Effector memory CD4-positive, alpha-beta T cell (primary cell): ENCODE results near the gene PBXIP1.

Experiments used
- DNase-seq, 3 donors: peaks; one replicate each; pipeline ENCODE4 v3.0.0-alpha.2; 2020
- H3K27ac ChIP-seq: 2 replicates; pipeline ENCODE4 v1.7.0; 2013; ENCODE audit warnings: mild to moderate bottlenecking, low read length, moderate library complexity; ENCODE audit not compliant: insufficient read depth, poor library complexity, severe bottlenecking
- H3K27me3 ChIP-seq: replicated peaks from 2 replicates; pipeline ENCODE4 v1.7.0; 2013; ENCODE audit warnings: mild to moderate bottlenecking, low read length; ENCODE audit not compliant: insufficient read depth, control insufficient read depth, poor library complexity, severe bottlenecking
- H3K36me3 ChIP-seq: 2 replicates; pipeline ENCODE4 v1.7.0; 2013; ENCODE audit warnings: mild to moderate bottlenecking, low read length, moderate library complexity; ENCODE audit not compliant: control insufficient read depth, insufficient read depth
- H3K4me1 ChIP-seq: 2 replicates; pipeline ENCODE4 v1.7.0; 2013; ENCODE audit warnings: low read length, mild to moderate bottlenecking; ENCODE audit not compliant: control insufficient read depth, insufficient read depth, poor library complexity, severe bottlenecking
- H3K4me3 ChIP-seq: 2 replicates; pipeline ENCODE4 v1.7.0; 2013; ENCODE audit warnings: low read length, low read depth, mild to moderate bottlenecking; ENCODE audit not compliant: insufficient read depth, poor library complexity, severe bottlenecking
- H3K9me3 ChIP-seq: 2 replicates; pipeline ENCODE4 v1.7.0; 2013; ENCODE audit warnings: mild to moderate bottlenecking, low read length, moderate library complexity; ENCODE audit not compliant: control insufficient read depth

PBXIP1 gene

GRCh38 chr1:154957091-154957657, 1.3 kb upstream of the PBXIP1 start:
- Histone ChIP-seq H3K4me3 (no peak overlapping the region), H3K4me1 (peaks cover 50% of the 10 kb centered on the region), H3K9me3 (no peaks in the 10 kb centered on the region), H3K36me3 (peaks cover 17% of the 10 kb centered on the region), H3K27me3 (no peaks in the 10 kb centered on the region), H3K27ac (peak overlapping the region; percentile 99)
- DNase-seq, result no peak

GRCh38 chr1:154956544-154956941, 644 bp upstream of the PBXIP1 start:
- no peak for DNase-seq
- Histone ChIP-seq H3K4me1 (peaks cover 54% of the 10 kb centered on the region), H3K4me3 (peak overlapping the region; percentile 60)

DNA sequence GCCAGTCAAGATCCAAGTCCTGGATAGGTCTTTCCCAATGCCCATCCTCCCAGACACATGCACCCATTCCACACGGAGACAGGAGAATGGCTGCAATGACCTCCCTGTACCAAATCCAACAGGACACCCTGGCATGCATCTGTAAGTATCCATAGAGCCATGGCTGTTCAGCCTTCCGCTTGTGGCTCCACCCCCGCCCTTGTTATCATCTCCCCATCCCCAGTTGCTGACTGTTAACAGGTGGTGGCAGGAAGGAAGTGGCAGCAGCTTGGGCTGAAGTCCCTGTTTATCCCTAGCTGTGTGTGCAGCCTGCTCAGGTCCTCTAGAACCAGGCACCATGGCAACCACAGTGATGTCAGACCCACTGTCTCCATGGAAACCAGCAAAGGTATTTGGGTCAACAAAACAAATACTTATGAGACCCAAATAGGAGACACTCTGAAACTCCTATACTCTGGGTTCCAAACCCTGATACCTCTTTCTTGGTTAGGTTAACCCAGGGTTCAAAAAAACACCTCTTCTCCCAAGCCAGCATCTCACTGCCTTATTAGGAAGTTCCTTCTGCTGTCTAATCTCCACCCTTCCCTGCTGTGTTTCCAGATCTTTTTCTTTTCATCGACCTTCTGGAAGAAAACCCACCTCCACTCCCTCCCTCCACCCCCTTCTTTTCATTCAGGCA, 721 bp downstream of the PBXIP1 start:
- H3K36me3 ChIP-seq, result peaks cover 28% of the 10 kb centered on the region
- peak; percentile 96 to 97 (median 96) for DNase-seq

More at GRCh38 chr1:154956544-154956941, 644 bp upstream of the PBXIP1 start:
- Histone ChIP-seq H3K27me3 (no peaks in the 10 kb centered on the region), H3K27ac (peak overlapping the region; percentile 99), H3K9me3 (no peaks in the 10 kb centered on the region), H3K36me3 (peaks cover 17% of the 10 kb centered on the region)

DNA sequence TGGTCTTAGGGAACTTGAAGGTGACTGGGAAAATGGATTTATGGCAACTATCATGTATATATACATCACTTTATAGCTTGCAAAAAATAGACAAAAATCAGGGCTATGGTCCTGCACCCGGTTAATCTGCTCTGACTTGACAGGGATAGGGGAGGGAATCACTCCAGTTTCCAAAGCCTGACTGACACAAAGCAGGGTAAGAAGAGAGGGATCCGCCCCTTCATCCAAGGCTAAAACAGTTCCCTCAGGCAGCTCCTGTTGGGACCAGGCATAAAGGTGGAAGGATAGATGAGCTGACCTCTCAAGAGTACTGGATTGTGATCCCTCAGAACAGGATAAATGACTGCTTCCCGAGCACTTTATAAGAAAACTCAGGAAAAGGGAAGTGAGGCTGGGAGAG, 1.4 kb downstream of the PBXIP1 start:
- Histone ChIP-seq H3K9me3 (no peaks in the 10 kb centered on the region), H3K36me3 (peaks cover 27% of the 10 kb centered on the region), H3K27me3 (no peaks in the 10 kb centered on the region), H3K4me3 (peak overlapping the region; percentile 43), H3K27ac (peak overlapping the region; percentile 99), H3K4me1 (peaks cover 61% of the 10 kb centered on the region)
- no peak for DNase-seq

More for the DNA sequence above, 721 bp downstream of the PBXIP1 start:
- H3K4me1 ChIP-seq, result peaks cover 60% of the 10 kb centered on the region
- H3K9me3 ChIP-seq, result no peaks in the 10 kb centered on the region
- peak overlapping the region; percentile 60 for H3K4me3 ChIP-seq
- peak overlapping the region; percentile 99 for H3K27ac ChIP-seq
- no peaks in the 10 kb centered on the region for H3K27me3 ChIP-seq

- Histone ChIP-seq H3K4me3 (peak overlapping the region; percentile 43), H3K4me1 (peaks cover 61% of the 10 kb centered on the region), H3K9me3 (no peaks in the 10 kb centered on the region), H3K27me3 (no peaks in the 10 kb centered on the region), H3K27ac (peak overlapping the region; percentile 99), H3K36me3 (peaks cover 22% of the 10 kb centered on the region)
- DNase-seq, result no peak
These were observed 2.3 kb downstream of the PBXIP1 start for GRCh38 chr1:154953611-154954038.

- Histone ChIP-seq H3K4me3 (peak overlapping the region; percentile 43), H3K27ac (peak overlapping the region; percentile 99), H3K4me1 (peaks cover 61% of the 10 kb centered on the region), H3K36me3 (peaks cover 24% of the 10 kb centered on the region), H3K27me3 (no peaks in the 10 kb centered on the region), H3K9me3 (no peaks in the 10 kb centered on the region)
- DNase-seq, result no peak
These were observed 3.2 kb downstream of the PBXIP1 start for GRCh38 chr1:154952664-154953063.

- no peaks in the 10 kb centered on the region for H3K27me3 ChIP-seq
- H3K4me1 ChIP-seq, result peaks cover 61% of the 10 kb centered on the region
- DNase-seq, result peak; percentile 64 to 70 (median 65)
- H3K27ac ChIP-seq, result peak overlapping the region; percentile 99
- no peaks in the 10 kb centered on the region for H3K9me3 ChIP-seq
- peaks cover 29% of the 10 kb centered on the region for H3K36me3 ChIP-seq
- H3K4me3 ChIP-seq, result peak overlapping the region; percentile 43
These were observed 3.8 kb downstream of the PBXIP1 start for GRCh38 chr1:154951901-154952657.

GRCh38 chr1:154948079-154948478, 7.8 kb downstream of the PBXIP1 start:
- Histone ChIP-seq H3K36me3 (peaks cover 58% of the 10 kb centered on the region), H3K27me3 (no peaks in the 10 kb centered on the region), H3K9me3 (no peaks in the 10 kb centered on the region), H3K27ac (peak overlapping the region; percentile 53), H3K4me1 (peaks cover 47% of the 10 kb centered on the region), H3K4me3 (no peak overlapping the region)
- no peak for DNase-seq

DNA sequence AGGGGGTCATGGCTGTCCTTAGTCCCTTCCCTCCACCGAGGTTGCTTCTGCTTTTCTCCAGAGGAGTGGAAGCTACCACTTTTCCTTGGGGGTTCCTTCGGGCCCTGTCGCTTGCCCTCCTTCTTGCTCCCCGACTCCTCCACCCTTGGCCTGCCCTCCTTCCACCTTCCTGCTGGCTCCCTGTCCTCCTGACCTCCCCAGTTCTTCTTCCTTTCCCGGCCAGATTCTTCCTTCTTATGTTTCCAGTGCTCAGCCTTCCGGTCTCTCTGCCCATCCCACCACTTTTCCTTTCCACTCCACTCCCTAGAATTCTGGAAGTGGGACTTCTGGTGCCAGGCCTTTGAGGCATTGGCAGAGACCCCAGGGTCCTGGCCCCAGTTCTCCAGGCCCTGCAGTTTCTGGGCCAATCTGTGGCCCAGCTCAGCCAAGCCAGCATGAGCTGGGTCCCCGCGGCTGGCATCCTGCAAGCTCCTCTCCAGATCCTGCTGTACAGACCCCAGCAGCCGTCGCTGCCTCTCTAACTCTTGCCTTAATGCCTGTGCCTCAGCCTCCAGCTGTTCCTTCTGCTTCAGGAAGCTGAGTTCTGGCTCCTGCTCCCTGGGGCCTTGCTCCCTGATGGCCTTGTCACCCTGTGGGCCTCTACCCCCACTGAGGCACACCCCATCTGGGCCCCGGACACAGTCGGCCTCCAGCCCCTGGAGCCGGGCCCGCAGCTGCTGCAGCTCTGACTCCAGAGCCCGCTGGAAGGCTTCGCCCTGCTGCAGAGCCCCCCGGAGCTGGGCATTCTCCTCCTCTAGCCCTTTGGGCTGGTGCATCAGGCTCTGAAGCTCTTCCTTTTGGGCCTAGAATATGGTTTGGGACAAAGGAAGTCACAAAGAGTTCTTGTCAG, 9.7 kb downstream of the PBXIP1 start:
- Histone ChIP-seq H3K4me1 (peaks cover 47% of the 10 kb centered on the region), H3K4me3 (no peak overlapping the region), H3K9me3 (no peaks in the 10 kb centered on the region), H3K36me3 (peaks cover 54% of the 10 kb centered on the region), H3K27me3 (no peaks in the 10 kb centered on the region), H3K27ac (no peak overlapping the region)
- no peak for DNase-seq
